Left ventricle myocardium inferior (tissue), 1 donor: ENCODE measurements around the gene RGN. TPM values are rescaled to one million over a fixed set of nuclear protein-coding genes. Genes with fewer than 3 reads are reported as not detected.
"Not testable (repeated sequence)": the region's sequence is repeated elsewhere in the genome, so short reads cannot be mapped to it uniquely, and the experiment has no call there.

Source experiments
- DNase-seq: peaks from one replicate; pipeline ENCODE4 v3.0.0-alpha.2; 2020
- H3K27ac ChIP-seq: fragments of 200-600 bp; replicated peaks from 2 replicates; pipeline ENCODE4 v1.8.0; 2021
- H3K27me3 ChIP-seq: fragments of 200-600 bp; 2 replicates; pipeline ENCODE4 v1.8.0; 2021; ENCODE audit warnings: low read depth
- H3K36me3 ChIP-seq: fragments of 200-600 bp; 2 replicates; pipeline ENCODE4 v1.8.0; 2021
- H3K4me1 ChIP-seq: fragments of 200-600 bp; 2 replicates; pipeline ENCODE4 v1.8.0; 2021
- H3K4me3 ChIP-seq: fragments of 200-600 bp; 2 replicates; pipeline ENCODE4 v1.8.0; 2021; ENCODE audit warnings: mild to moderate bottlenecking, moderate library complexity
- H3K9me3 ChIP-seq: fragments of 200-600 bp; replicated peaks from 2 replicates; pipeline ENCODE4 v1.8.0; 2021
- CTCF ChIP-seq: fragments of 200-600 bp; IDR thresholded peaks from 2 replicates; pipeline ENCODE4 v1.8.0; 2021; ENCODE audit warnings: antibody characterized with exemption, mild to moderate bottlenecking, borderline replicate concordance
- intact Hi-C: fragments of 100-400 bp; cut with micrococcal nuclease; formaldehyde crosslinking; loops from one replicate; pipeline ENCODE4 v1.11.0; 2022
- total RNA-seq: library from RNA; stranded (reverse); fragmentation: NEBNext Ultra II Directional; extraction: Animal tissue kit (Norgen Biotek cat#: 25700); gene quantifications from one replicate; pipeline ENCODE4 v1.2.1, GENCODE V29; 2021
- donor health status: DM: no; HTN: yes; CAD: no; lungs with severe emphysema.

The RGN gene
- total RNA-seq, 1 donor from 2014 or later, result 18.8 TPM

- no peak overlapping the region for H3K27ac ChIP-seq
- H3K4me1 ChIP-seq, result no peaks in the 10 kb centered on the region
- no peaks in the 10 kb centered on the region for H3K9me3 ChIP-seq
- no peak for DNase-seq
- H3K4me3 ChIP-seq, result no peak overlapping the region
- H3K36me3 ChIP-seq, result no peaks in the 10 kb centered on the region
- intact Hi-C loops, result no loop called here
- TF ChIP-seq CTCF, result no peak
- H3K27me3 ChIP-seq, result no peaks in the 10 kb centered on the region
Measured at GRCh38 chrX:47098338-47099094, 20.3 kb downstream of the RGN start.

GRCh38 chrX:47101206-47101605, 23.0 kb downstream of the RGN start:
- no peaks in the 10 kb centered on the region for H3K4me1 ChIP-seq
- no peaks in the 10 kb centered on the region for H3K9me3 ChIP-seq
- TF ChIP-seq CTCF, result no peak
- no peaks in the 10 kb centered on the region for H3K27me3 ChIP-seq
- no peak overlapping the region for H3K27ac ChIP-seq
- H3K36me3 ChIP-seq, result no peaks in the 10 kb centered on the region
- DNase-seq, result no peak
- intact Hi-C loops, result no loop called here
- no peak overlapping the region for H3K4me3 ChIP-seq

- H3K36me3 ChIP-seq, intact Hi-C loops, H3K27me3 ChIP-seq, H3K4me3 ChIP-seq, H3K27ac ChIP-seq, H3K4me1 ChIP-seq, DNase-seq, H3K9me3 ChIP-seq: not testable (repeated sequence)
Measured at GRCh38 chrX:47110936-47111615, 32.8 kb downstream of the RGN start.

- H3K9me3 ChIP-seq, result no peaks in the 10 kb centered on the region
- no peaks in the 10 kb centered on the region for H3K27me3 ChIP-seq
- no peak overlapping the region for H3K4me3 ChIP-seq
- intact Hi-C loops, result no loop called here
- H3K27ac ChIP-seq, result no peak overlapping the region
- TF ChIP-seq CTCF, result no peak
- H3K4me1 ChIP-seq, result no peaks in the 10 kb centered on the region
- no peak for DNase-seq
- H3K36me3 ChIP-seq, result no peaks in the 10 kb centered on the region
Measured at GRCh38 chrX:47112316-47112954, 34.2 kb downstream of the RGN start.

GRCh38 chrX:47116551-47117110, 38.4 kb downstream of the RGN start:
- H3K27me3 ChIP-seq, H3K4me1 ChIP-seq, H3K4me3 ChIP-seq, H3K27ac ChIP-seq, DNase-seq, H3K36me3 ChIP-seq, H3K9me3 ChIP-seq, intact Hi-C loops: not testable (repeated sequence)

- H3K4me3 ChIP-seq, DNase-seq, H3K4me1 ChIP-seq, H3K27ac ChIP-seq, intact Hi-C loops, H3K27me3 ChIP-seq, H3K36me3 ChIP-seq, H3K9me3 ChIP-seq: not testable (repeated sequence)
Measured at GRCh38 chrX:47124466-47124865, 46.2 kb downstream of the RGN start.
